PC-3 (cell line): ENCODE data around the gene ATF7IP. TPM values are rescaled to one million over a fixed set of nuclear protein-coding genes. Genes with fewer than 3 reads are reported as not detected.

ENCODE experiments used
- ATAC-seq: fragments of 200-7000 bp; cut with Tn5 transposase; 2 replicates; pipeline ENCODE4 v1.9.1; 2020; ENCODE audit warnings: mild to moderate bottlenecking, moderate library complexity
- BruUV-seq: library from RNA; stranded (reverse); fragments of 400-500 nt; replicated peaks from 2 replicates; lab custom pipeline; 2021; lab: Mats Ljungman, UMichigan
- CTCF ChIA-PET: fragments of 300-600 bp; sonication (Branson Sonifier 250); formaldehyde crosslinking; loops from one replicate; lab custom pipeline; 2022; ENCODE audit warnings: antibody characterized with exemption; lab: Charles Lee
- POLR2A ChIA-PET: fragments of 300-600 bp; sonication (Branson Sonifier 250); formaldehyde crosslinking; loops from one replicate; lab custom pipeline; 2022; ENCODE audit warnings: antibody characterized with exemption; ENCODE audit not compliant: unreplicated experiment; lab: Charles Lee
- DNase-seq: peaks from one replicate; pipeline ENCODE4 v3.0.0-alpha.2; 2015
- H2AFZ ChIP-seq: fragments of 300-600 bp; sonication (generic); 2 replicates; pipeline ENCODE4 v1.6.0; 2016; ENCODE audit warnings: antibody characterized with exemption, low read length
- H3F3A ChIP-seq: fragments of 300-600 bp; sonication (generic); one replicate; pipeline ENCODE4 v1.6.0; 2017; ENCODE audit warnings: antibody characterized with exemption, low read length, control low read depth, mild to moderate bottlenecking; ENCODE audit not compliant: unreplicated experiment
- H3K27ac ChIP-seq: fragments of 300-600 bp; sonication (generic); 2 replicates; pipeline ENCODE4 v1.5.1; 2016; ENCODE audit warnings: mild to moderate bottlenecking, low read length
- H3K27me3 ChIP-seq: fragments of 300-600 bp; sonication (generic); 2 replicates; pipeline ENCODE4 v1.6.1; 2016; ENCODE audit warnings: low read length, mixed read lengths
- H3K36me3 ChIP-seq: fragments of 300-600 bp; sonication (generic); 2 replicates; pipeline ENCODE4 v1.6.1; 2016; ENCODE audit warnings: low read depth, mixed run types, low read length, mixed read lengths
- H3K4me1 ChIP-seq: fragments of 300-600 bp; sonication (generic); 2 replicates; pipeline ENCODE4 v1.5.1; 2016; ENCODE audit warnings: low read length; ENCODE audit not compliant: insufficient read depth
- H3K4me2 ChIP-seq: fragments of 300-600 bp; sonication (generic); 2 replicates; pipeline ENCODE4 v1.6.0; 2016; ENCODE audit warnings: low read length
- H3K4me3 ChIP-seq: fragments of 300-600 bp; sonication (generic); 2 replicates; pipeline ENCODE4 v1.5.1; 2016; ENCODE audit warnings: mild to moderate bottlenecking, low read length, mixed read lengths
- H3K79me2 ChIP-seq: fragments of 300-600 bp; sonication (generic); 2 replicates; pipeline ENCODE4 v1.6.1; 2017; ENCODE audit warnings: low read length, mixed read lengths
- H3K9ac ChIP-seq: fragments of 300-600 bp; sonication (generic); 2 replicates; pipeline ENCODE4 v1.6.0; 2016; ENCODE audit warnings: mild to moderate bottlenecking, low read length
- H3K9me2 ChIP-seq: fragments of 300-600 bp; sonication (generic); replicated peaks from 2 replicates; pipeline ENCODE4 v1.6.1; 2016; ENCODE audit warnings: mixed run types, low read length, mixed read lengths
- H3K9me3 ChIP-seq: fragments of 300-600 bp; sonication (generic); 2 replicates; pipeline ENCODE4 v1.6.1; 2016; ENCODE audit warnings: low read length, mixed read lengths
- H4K20me1 ChIP-seq: fragments of 300-600 bp; sonication (generic); 2 replicates; pipeline ENCODE4 v1.6.1; 2016; ENCODE audit warnings: low read length, mixed read lengths
- EZH2 ChIP-seq: fragments of 300-600 bp; sonication (generic); IDR thresholded peaks from one replicate; pipeline ENCODE4 v1.6.1; 2017; ENCODE audit warnings: antibody characterized with exemption, mild to moderate bottlenecking, low read length; ENCODE audit not compliant: unreplicated experiment
- EZH2phosphoT487 ChIP-seq: fragments of 300-600 bp; sonication (generic); IDR thresholded peaks from 2 replicates; pipeline ENCODE4 v1.6.1; 2018; ENCODE audit warnings: mild to moderate bottlenecking, antibody characterized with exemption, low read length, borderline replicate concordance
- intact Hi-C: fragments of 100-400 bp; cut with micrococcal nuclease; formaldehyde crosslinking; loops from 2 replicates; pipeline ENCODE4 v1.9.0; 2023
- total RNA-seq: library from RNA; depleted of rRNA; stranded (reverse); fragments of >200 nt; gene quantifications from 2 replicates; pipeline ENCODE4 v1.2.3, GENCODE V29; 2014
- TF ChIP-seq, protein P1 (sequence below): fragments of 300-600 bp; sonication (generic); conservative IDR thresholded peaks from 2 replicates; pipeline ENCODE4 v1.5.1; 2017; ENCODE audit warnings: antibody characterized with exemption, low read depth, mild to moderate bottlenecking, low read length

Gene ATF7IP
- total RNA-seq, 1 experiment from 2014 or later, result 12.5 TPM

DNA sequence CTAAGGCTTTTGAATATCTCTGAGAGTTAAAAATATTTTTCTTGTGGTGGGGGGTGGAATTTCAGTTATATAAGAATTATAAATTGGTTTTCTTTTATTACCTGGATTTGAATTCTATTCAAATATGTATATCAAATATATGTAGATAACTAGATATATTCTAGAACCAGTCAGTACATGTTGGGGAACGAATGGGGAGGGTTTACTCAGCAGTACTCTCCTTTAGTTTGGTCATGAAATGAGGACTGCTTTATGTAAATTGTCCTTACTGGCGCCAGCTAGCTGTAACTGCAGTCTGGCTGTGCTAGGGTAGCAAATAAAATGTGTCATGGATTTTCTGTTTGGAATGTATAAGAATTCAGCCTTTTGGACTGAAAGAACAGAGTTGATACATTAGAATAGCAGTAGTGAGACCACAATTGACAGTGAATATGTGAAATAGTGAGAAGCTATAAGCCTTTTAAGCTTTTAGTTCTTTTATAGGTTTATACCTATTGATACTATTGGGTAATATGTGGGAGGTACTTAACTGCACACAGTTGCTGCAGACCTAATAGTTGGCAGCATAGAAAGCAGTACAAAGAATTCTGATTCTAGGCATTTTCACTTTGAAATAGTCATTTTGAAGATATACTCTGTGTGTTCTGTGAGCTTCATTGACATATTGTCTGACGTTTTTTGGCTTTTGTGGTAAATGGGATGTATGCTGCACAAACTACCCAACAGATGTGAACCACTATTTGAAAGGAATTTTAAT lies 29.0 kb downstream of the ATF7IP start:
- peak; percentile 45; the same call in 1 of the 2 replicates for ATAC-seq
- no peaks in the 10 kb centered on the region for H4K20me1 ChIP-seq
- H3K79me2 ChIP-seq, result peaks cover 95% of the 10 kb centered on the region
- no peaks in the 10 kb centered on the region; the same call in 1 of the 2 replicates for H3K36me3 ChIP-seq
- 0 out of 2 replicates have a peak overlapping the region, but pooled peaks have one; percentile 33 for H3K4me2 ChIP-seq
- no peak overlapping the region for H3K4me3 ChIP-seq
- no peaks in the 10 kb centered on the region for H3K27me3 ChIP-seq
- DNase-seq, result peak; percentile 53
- H3K9ac ChIP-seq, result no peak overlapping the region
- no peak overlapping the region for H2AFZ ChIP-seq
- H3K4me1 ChIP-seq, result peaks cover 5% of the 10 kb centered on the region
- H3K9me3 ChIP-seq, result no peaks in the 10 kb centered on the region
- ChIA-PET POLR2A (no interaction called here), CTCF (interaction anchor here (0.7 kb wide), 1 partner anchor 137 kb away, joined by 3 read pairs; no protein-coding TSS in a partner anchor)
- TF ChIP-seq EZH2phosphoT487 (no peak), EZH2 (no peak)
- TF ChIP-seq, protein P1, sequence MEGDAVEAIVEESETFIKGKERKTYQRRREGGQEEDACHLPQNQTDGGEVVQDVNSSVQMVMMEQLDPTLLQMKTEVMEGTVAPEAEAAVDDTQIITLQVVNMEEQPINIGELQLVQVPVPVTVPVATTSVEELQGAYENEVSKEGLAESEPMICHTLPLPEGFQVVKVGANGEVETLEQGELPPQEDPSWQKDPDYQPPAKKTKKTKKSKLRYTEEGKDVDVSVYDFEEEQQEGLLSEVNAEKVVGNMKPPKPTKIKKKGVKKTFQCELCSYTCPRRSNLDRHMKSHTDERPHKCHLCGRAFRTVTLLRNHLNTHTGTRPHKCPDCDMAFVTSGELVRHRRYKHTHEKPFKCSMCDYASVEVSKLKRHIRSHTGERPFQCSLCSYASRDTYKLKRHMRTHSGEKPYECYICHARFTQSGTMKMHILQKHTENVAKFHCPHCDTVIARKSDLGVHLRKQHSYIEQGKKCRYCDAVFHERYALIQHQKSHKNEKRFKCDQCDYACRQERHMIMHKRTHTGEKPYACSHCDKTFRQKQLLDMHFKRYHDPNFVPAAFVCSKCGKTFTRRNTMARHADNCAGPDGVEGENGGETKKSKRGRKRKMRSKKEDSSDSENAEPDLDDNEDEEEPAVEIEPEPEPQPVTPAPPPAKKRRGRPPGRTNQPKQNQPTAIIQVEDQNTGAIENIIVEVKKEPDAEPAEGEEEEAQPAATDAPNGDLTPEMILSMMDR, result no peak
- intact Hi-C loops, result loop anchor here (1.0 kb wide), 1 partner anchor 9 kb away; no protein-coding TSS in a partner anchor
- no peaks in the 10 kb centered on the region for H3K9me2 ChIP-seq
- BruUV-seq, result no TSS peak
- H3K27ac ChIP-seq, result no peak overlapping the region
- no peaks in the 10 kb centered on the region for H3F3A ChIP-seq

DNA sequence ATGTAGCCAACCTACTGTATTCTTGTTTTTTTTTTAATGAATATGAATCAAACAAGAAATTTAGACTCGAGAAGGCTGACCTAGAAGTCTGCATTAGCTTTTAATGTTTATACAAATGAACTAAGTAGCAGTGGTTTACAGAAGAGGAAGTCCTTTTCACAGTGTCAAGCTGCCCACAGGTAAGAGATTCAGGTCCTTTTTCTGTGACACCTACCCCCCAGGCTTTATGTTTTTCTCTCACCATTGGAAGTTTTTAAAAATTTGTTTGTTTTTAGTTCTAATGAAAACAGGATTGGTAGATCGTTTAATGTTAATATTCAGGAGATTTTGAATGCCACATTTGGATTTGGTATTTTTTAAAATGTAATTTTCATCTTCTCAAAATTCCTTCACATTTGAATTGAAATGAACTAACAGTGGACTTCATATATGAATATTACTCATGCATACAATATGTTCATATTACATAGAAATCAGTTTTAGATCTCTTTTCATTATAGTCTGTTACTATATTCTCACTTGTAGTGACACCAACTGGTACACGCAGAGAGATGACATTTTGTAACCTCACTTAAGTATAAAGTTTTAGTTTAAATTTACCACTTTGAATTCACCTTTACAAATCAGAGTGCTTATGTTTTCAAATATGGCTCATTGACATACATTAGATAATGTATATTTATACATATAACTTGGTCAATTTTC lies 29.7 kb downstream of the ATF7IP start:
- Histone ChIP-seq H3K4me3 (no peak overlapping the region), H3K79me2 (peaks cover 96% of the 10 kb centered on the region), H3K36me3 (no peaks in the 10 kb centered on the region; the same call in 1 of the 2 replicates), H3K9ac (no peak overlapping the region), H3K9me3 (no peaks in the 10 kb centered on the region), H3K9me2 (no peaks in the 10 kb centered on the region), H4K20me1 (no peaks in the 10 kb centered on the region), H3K27me3 (no peaks in the 10 kb centered on the region), H2AFZ (no peak overlapping the region), H3K4me1 (peaks cover 11% of the 10 kb centered on the region), H3K27ac (no peak overlapping the region), H3K4me2 (no peak overlapping the region), H3F3A (no peaks in the 10 kb centered on the region)
- no TSS peak for BruUV-seq
- DNase-seq (no peak), ATAC-seq (no peak)
- intact Hi-C loops, result no loop called here
- ChIA-PET POLR2A (no interaction called here), CTCF (no interaction called here)
- TF ChIP-seq EZH2phosphoT487 (no peak), EZH2 (no peak)
- TF ChIP-seq, protein P1, result no peak

DNA sequence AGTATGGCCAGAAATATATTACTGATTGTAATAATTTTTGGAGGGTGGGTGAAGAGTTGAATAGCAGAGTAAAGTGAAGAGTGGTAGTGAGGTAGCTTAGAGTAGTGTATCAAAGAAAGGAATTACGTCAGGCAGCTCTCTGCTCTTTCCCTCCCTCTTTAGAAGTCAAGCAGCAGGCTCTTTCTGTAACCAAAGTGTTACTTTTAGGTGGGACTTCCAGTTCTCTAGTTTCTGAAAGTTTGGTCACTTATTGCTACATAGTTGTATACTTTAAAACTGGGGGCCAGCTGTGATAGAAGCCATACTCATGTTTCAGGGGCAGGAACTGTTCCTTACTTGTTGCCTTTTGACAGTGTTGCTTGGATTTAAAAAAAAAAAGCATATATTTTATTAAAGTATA lies 30.6 kb downstream of the ATF7IP start:
- no peak overlapping the region for H3K4me2 ChIP-seq
- H3K9me3 ChIP-seq, result no peaks in the 10 kb centered on the region
- no peak overlapping the region for H3K9ac ChIP-seq
- BruUV-seq, result no TSS peak
- no peak overlapping the region for H2AFZ ChIP-seq
- H3K36me3 ChIP-seq, result no peaks in the 10 kb centered on the region; the same call in 1 of the 2 replicates
- no peak overlapping the region for H3K4me3 ChIP-seq
- intact Hi-C loops, result no loop called here
- H3K27ac ChIP-seq, result no peak overlapping the region
- TF ChIP-seq EZH2 (no peak), EZH2phosphoT487 (no peak)
- TF ChIP-seq, protein P1, result no peak
- ATAC-seq (no peak), DNase-seq (no peak)
- no peaks in the 10 kb centered on the region for H3F3A ChIP-seq
- no peaks in the 10 kb centered on the region for H4K20me1 ChIP-seq
- peaks cover 96% of the 10 kb centered on the region for H3K79me2 ChIP-seq
- no peaks in the 10 kb centered on the region for H3K9me2 ChIP-seq
- peaks cover 14% of the 10 kb centered on the region for H3K4me1 ChIP-seq
- ChIA-PET CTCF (no interaction called here), POLR2A (no interaction called here)
- no peaks in the 10 kb centered on the region for H3K27me3 ChIP-seq
